Stomach (tissue), 9 donors: Measurements from ENCODE around the gene HMGCS1. TPM values are rescaled to one million over a fixed set of nuclear protein-coding genes. Genes with fewer than 3 reads are reported as not detected.

Experiments
- DNase-seq, 2 donors: peaks; one replicate each; pipeline versions ENCODE4 v3.0.0 to v3.0.0-alpha.2; 2013 to 2019
- H3K27ac ChIP-seq, 5 donors: fragments of 200-600 bp in 4 of 5; sonication (generic) in 4 of 5; one replicate each; pipeline ENCODE4 v1.5.1; 2013 to 2019; ENCODE audit warnings: mild to moderate bottlenecking in 1 of 5, moderate library complexity in 1 of 5
- H3K27me3 ChIP-seq, 3 donors: fragments of 200-600 bp; sonication (generic); one replicate each; pipeline ENCODE4 v1.5.1; 2017 to 2019; ENCODE audit warnings: mixed run types in 1 of 3
- H3K36me3 ChIP-seq, 4 donors: fragments of 200-600 bp; sonication (generic); 1 replicate in 3 of 4; 2 replicates in 1 of 4; pipeline ENCODE4 v1.5.1; 2016 to 2019
- H3K4me1 ChIP-seq, 4 donors: fragments of 200-600 bp; sonication (generic); one replicate each; pipeline ENCODE4 v1.5.1; 2016 to 2019
- H3K4me3 ChIP-seq, 4 donors: fragments of 200-600 bp; sonication (generic) in 3 of 4; one replicate each; pipeline ENCODE4 v1.5.1; 2016 to 2019; ENCODE audit warnings: mild to moderate bottlenecking in 1 of 4
- H3K9me3 ChIP-seq, 4 donors: fragments of 200-600 bp; sonication (generic); one replicate each; pipeline ENCODE4 v1.5.1; 2016 to 2019
- CTCF ChIP-seq, 7 experiments: fragments of 450-650 bp in 4 of 7; fragments of 200-600 bp in 3 of 7; sonication (generic) in 3 of 7; IDR thresholded peaks; one replicate each; pipeline ENCODE4 v1.5.1; 2016 to 2019; ENCODE audit warnings: antibody characterized with exemption in 7 of 7, control low read depth in 2 of 7, mild to moderate bottlenecking in 1 of 7
- EP300 ChIP-seq: sonication (generic); formaldehyde crosslinking; IDR thresholded peaks from one replicate; pipeline ENCODE4 v1.6.1; 2017; ENCODE audit warnings: antibody characterized with exemption
- POLR2A ChIP-seq, 4 donors: fragments of 450-650 bp; IDR thresholded peaks; one replicate each; pipeline ENCODE4 v1.6.1; 2016; ENCODE audit warnings: antibody characterized with exemption in 4 of 4, control low read depth in 2 of 4, mild to moderate bottlenecking in 1 of 4, moderate library complexity in 1 of 4
- POLR2AphosphoS5 ChIP-seq, 3 donors: sonication (generic); formaldehyde crosslinking; IDR thresholded peaks; one replicate each; pipeline ENCODE4 v1.6.1; 2016; ENCODE audit warnings: antibody characterized with exemption in 3 of 3
- WGBS, 5 donors: extraction: QIAGEN DNeasy Blood & Tissue Kit in 3 of 5; methylation state at CpG; one replicate each; pipeline versions ENCODE4 v1.1.5 to v1.1.7; 2013 to 2018; 5-methylcytosine and 5-hydroxymethylcytosine counted together
- intact Hi-C: fragments of 100-400 bp; cut with DNase I; formaldehyde crosslinking; loops from one replicate; pipeline ENCODE4 v1.15.1; 2023; ENCODE audit warnings: low total_unique reads
- polyA plus RNA-seq, 3 donors: library from polyadenylated mRNA; stranded (reverse); fragments of 200-250 nt; gene quantifications; one replicate each; pipeline ENCODE4 v1.2.3, GENCODE V29; 2013
- total RNA-seq, 5 donors: library from RNA; depleted of rRNA; stranded (reverse); fragments of >200 nt; gene quantifications; one replicate each; pipeline versions ENCODE4 v1.1.0 to v1.2.3, GENCODE V29; 2014 to 2016
- donor health status: healthy with polysubstance abuse.
- donor health status: Bipolar disorder and iron deficiency.
- donor health status: healthy.

Gene HMGCS1
- total and polyA plus RNA-seq, 8 donors, result 2.9 to 97.9 (median 46.3) TPM

- intact Hi-C loops, result no loop called here
- peaks cover 0 to 28% (median 12%) of the 10 kb centered on the region in 4 donors for H3K9me3 ChIP-seq
- no peak for TF ChIP-seq POLR2AphosphoS5 (IDR thresholded peaks at IDR 0.05)
- no peak for TF ChIP-seq EP300
- no peak for TF ChIP-seq POLR2A (IDR thresholded peaks at IDR 0.05)
- no peak for TF ChIP-seq CTCF (IDR thresholded peaks at IDR 0.05)
- no peaks in the 10 kb centered on the region for H3K36me3 ChIP-seq
- H3K4me3 ChIP-seq, result no peak overlapping the region
- DNase-seq, result no peak
- 64 to 76% (median 68%) methylated on average over 3 of the region's 3 CpGs for WGBS, 5 donors
- no peaks in the 10 kb centered on the region for H3K27me3 ChIP-seq
- H3K4me1 ChIP-seq, result no peaks in the 10 kb centered on the region
- H3K27ac ChIP-seq, result no peak overlapping the region
Observed at GRCh38 chr5:43357878-43358281, 44.7 kb upstream of the HMGCS1 start.

GRCh38 chr5:43357067-43357466, 43.9 kb upstream of the HMGCS1 start:
- no peaks in the 10 kb centered on the region for H3K36me3 ChIP-seq
- H3K27me3 ChIP-seq, result no peaks in the 10 kb centered on the region
- TF ChIP-seq POLR2AphosphoS5 (IDR thresholded peaks at IDR 0.05) (no peak), POLR2A (IDR thresholded peaks at IDR 0.05) (no peak), EP300 (no peak), CTCF (IDR thresholded peaks at IDR 0.05) (no peak)
- WGBS, 5 donors, result 47 to 81% (median 79%) methylated on average over 2 of the region's 2 CpGs
- H3K4me1 ChIP-seq, result no peaks in the 10 kb centered on the region
- intact Hi-C loops, result no loop called here
- H3K9me3 ChIP-seq, result peaks cover 0 to 28% (median 12%) of the 10 kb centered on the region in 4 donors
- DNase-seq, result no peak
- no peak overlapping the region for H3K27ac ChIP-seq
- no peak overlapping the region for H3K4me3 ChIP-seq

- WGBS, 5 donors, result 85 to 96% (median 94%) methylated on average over 3 of the region's 3 CpGs
- DNase-seq, result no peak
- intact Hi-C loops, result no loop called here
- Histone ChIP-seq H3K9me3 (peaks cover 0 to 7% (median 3%) of the 10 kb centered on the region in 4 donors), H3K27me3 (no peaks in the 10 kb centered on the region), H3K27ac (no peak overlapping the region), H3K4me3 (no peak overlapping the region), H3K36me3 (no peaks in the 10 kb centered on the region), H3K4me1 (no peaks in the 10 kb centered on the region)
- no peak for TF ChIP-seq POLR2AphosphoS5 (IDR thresholded peaks at IDR 0.05)
Observed at GRCh38 chr5:43354774-43355173, 41.6 kb upstream of the HMGCS1 start.

- H3K27ac ChIP-seq, result no peak overlapping the region
- no peaks in the 10 kb centered on the region for H3K4me1 ChIP-seq
- WGBS, 5 donors, result 90 to 100% (median 94%) methylated on average over 1 of the region's 1 CpG
- no peak for DNase-seq
- H3K4me3 ChIP-seq, result no peak overlapping the region
- H3K36me3 ChIP-seq, result no peaks in the 10 kb centered on the region
- H3K9me3 ChIP-seq, result no peaks in the 10 kb centered on the region
- no peaks in the 10 kb centered on the region for H3K27me3 ChIP-seq
- no peak for TF ChIP-seq POLR2A (IDR thresholded peaks at IDR 0.05)
- TF ChIP-seq POLR2AphosphoS5 (IDR thresholded peaks at IDR 0.05), result no peak
- no peak for TF ChIP-seq EP300
- no peak for TF ChIP-seq CTCF (IDR thresholded peaks at IDR 0.05)
- intact Hi-C loops, result no loop called here
Observed at GRCh38 chr5:43353668-43354067, 40.5 kb upstream of the HMGCS1 start.

GRCh38 chr5:43352915-43353314, 39.7 kb upstream of the HMGCS1 start:
- Histone ChIP-seq H3K4me3 (no peak overlapping the region), H3K27me3 (no peaks in the 10 kb centered on the region), H3K9me3 (no peaks in the 10 kb centered on the region), H3K36me3 (no peaks in the 10 kb centered on the region), H3K27ac (no peak overlapping the region), H3K4me1 (no peaks in the 10 kb centered on the region)
- no peak for DNase-seq
- TF ChIP-seq EP300 (no peak), POLR2AphosphoS5 (IDR thresholded peaks at IDR 0.05) (no peak), CTCF (IDR thresholded peaks at IDR 0.05) (no peak), POLR2A (IDR thresholded peaks at IDR 0.05) (no peak)
- intact Hi-C loops, result no loop called here
- 56 to 81% (median 68%) methylated on average over 2 of the region's 2 CpGs for WGBS, 5 donors
